Measurements from ENCODE around the gene RAB40C.
A peak's percentile ranks its signal among the peaks of the same experiment; 100 is the strongest.

Gene RAB40C

GRCh38 chr16:568401-569258 is 21.2 kb upstream of the RAB40C start:
- DNase-seq = no peak
- intact Hi-C loops (cut with DNase I) = no loop called here

GRCh38 chr16:569445-570254 is 20.2 kb upstream of the RAB40C start, which contains the start of gene PIGQ:
PIGQ (plus strand) TSS chr16:569968; CDS start chr16:574075, 4,107 bp downstream.
- peak in 41 of 42 donors; percentile 25 to 78 (median 65) for DNase-seq

GRCh38 chr16:572865-573650 is 16.8 kb upstream of the RAB40C start:
- intact Hi-C loops (cut with DNase I) = no loop called here
- no peak for DNase-seq

More at GRCh38 chr16:569445-570254, 20.2 kb upstream of the RAB40C start, which contains the start of gene PIGQ:
- intact Hi-C loops (cut with DNase I) = no loop called here

GRCh38 chr16:574021-574760 is 15.7 kb upstream of the RAB40C start:
- intact Hi-C loops (cut with DNase I) = no loop called here
- DNase-seq = no peak

- intact Hi-C loops (cut with DNase I) = no loop called here
- DNase-seq = no peak
Observed at GRCh38 chr16:575354-576196, 14.3 kb upstream of the RAB40C start.

GRCh38 chr16:576197-576822 is 13.6 kb upstream of the RAB40C start:
- no peak for DNase-seq
- intact Hi-C loops (cut with DNase I) = no loop called here

GRCh38 chr16:576823-577201 is 13.1 kb upstream of the RAB40C start:
- intact Hi-C loops (cut with DNase I) = no loop called here

GRCh38 chr16:577796-578195 is 12.1 kb upstream of the RAB40C start:
- no peak for DNase-seq
- intact Hi-C loops (cut with DNase I) = no loop called here

More at GRCh38 chr16:576823-577201, 13.1 kb upstream of the RAB40C start:
- no peak for DNase-seq

GRCh38 chr16:578232-578869 is 11.5 kb upstream of the RAB40C start:
- intact Hi-C loops (cut with DNase I) = no loop called here
- no peak for DNase-seq

- intact Hi-C loops (cut with DNase I) = no loop called here
- DNase-seq = peak in 38 of 42 donors; percentile 33 to 81 (median 62)
Observed at GRCh38 chr16:578870-579405, 10.9 kb upstream of the RAB40C start.

- no peak for DNase-seq
- intact Hi-C loops (cut with DNase I) = no loop called here
Observed at GRCh38 chr16:580141-580945, 9.5 kb upstream of the RAB40C start.

- intact Hi-C loops (cut with DNase I) = no loop called here
Observed at GRCh38 chr16:580946-581498, 8.8 kb upstream of the RAB40C start.

GRCh38 chr16:582218-582613 is 7.7 kb upstream of the RAB40C start:
- intact Hi-C loops (cut with DNase I) = no loop called here
- DNase-seq = no peak

More at GRCh38 chr16:580946-581498, 8.8 kb upstream of the RAB40C start:
- DNase-seq = no peak

- DNase-seq = no peak
- intact Hi-C loops (cut with DNase I) = no loop called here
Observed at GRCh38 chr16:582614-583331, 7.1 kb upstream of the RAB40C start.

GRCh38 chr16:583470-583814 is 6.4 kb upstream of the RAB40C start:
- intact Hi-C loops (cut with DNase I) = no loop called here
- DNase-seq = no peak
